Panc1 (cell line): ENCODE results near the gene TUBA3E.
"Not testable (repeated sequence)": the region's sequence is repeated elsewhere in the genome, so short reads cannot be mapped to it uniquely, and the experiment has no call there.

ENCODE experiments used
- CTCF ChIP-seq: fragments of 450-650 bp; IDR thresholded peaks from 2 replicates; pipeline ENCODE4 v1.5.1; 2017; ENCODE audit warnings: mild to moderate bottlenecking
- POLR2AphosphoS5 ChIP-seq: IDR thresholded peaks from 2 replicates; pipeline ENCODE4 v1.6.1; 2012; ENCODE audit warnings: mild to moderate bottlenecking, low read depth, low read length, moderate library complexity
- REST ChIP-seq, 2 experiments: IDR thresholded peaks; 2 replicates each; pipeline ENCODE4 v1.6.1; 2011 to 2012; ENCODE audit warnings: low read depth in 2 of 2, control low read depth in 1 of 2, low read length in 1 of 2, mild to moderate bottlenecking in 1 of 2, moderate library complexity in 1 of 2; ENCODE audit not compliant: insufficient read depth in 1 of 2
- SIN3A ChIP-seq: IDR thresholded peaks from 2 replicates; pipeline ENCODE4 v1.6.1; 2012; ENCODE audit warnings: low read depth, mild to moderate bottlenecking, low read length, moderate library complexity, borderline replicate concordance; ENCODE audit not compliant: insufficient read depth

- TF ChIP-seq CTCF; SIN3A; POLR2AphosphoS5; REST (IDR thresholded peaks at IDR 0.05; ENCODE audit: insufficient read depth in 1 of 2, low read depth in 2 of 2, low read length in 1 of 2): not testable (repeated sequence)
Observed at GRCh38 chr2:130193824-130194223, 4.4 kb downstream of the TUBA3E start.
